Keratinocyte (primary cell): ENCODE results near the gene TSPAN10.

Experiments
- EZH2 ChIP-seq: IDR thresholded peaks from one replicate; pipeline ENCODE4 v1.6.1; 2012; ENCODE audit warnings: inconsistent platforms, mild to moderate bottlenecking, low read length, moderate library complexity
- TF ChIP-seq, protein P1 (sequence below), 3 experiments: IDR thresholded peaks in 1 of 3; conservative IDR thresholded peaks in 1 of 3; optimal IDR thresholded peaks in 1 of 3; 2 replicates in 2 of 3; 3 replicates in 1 of 3; pipeline versions ENCODE3 to v1.5.1; 2011; ENCODE audit warnings: low read length in 3 of 3, mild to moderate bottlenecking in 3 of 3, moderate library complexity in 2 of 3, control low read depth in 1 of 3, inconsistent platforms in 1 of 3; ENCODE audit not compliant: insufficient read depth in 2 of 3; ENCODE audit errors: extremely low read depth in 1 of 3

DNA sequence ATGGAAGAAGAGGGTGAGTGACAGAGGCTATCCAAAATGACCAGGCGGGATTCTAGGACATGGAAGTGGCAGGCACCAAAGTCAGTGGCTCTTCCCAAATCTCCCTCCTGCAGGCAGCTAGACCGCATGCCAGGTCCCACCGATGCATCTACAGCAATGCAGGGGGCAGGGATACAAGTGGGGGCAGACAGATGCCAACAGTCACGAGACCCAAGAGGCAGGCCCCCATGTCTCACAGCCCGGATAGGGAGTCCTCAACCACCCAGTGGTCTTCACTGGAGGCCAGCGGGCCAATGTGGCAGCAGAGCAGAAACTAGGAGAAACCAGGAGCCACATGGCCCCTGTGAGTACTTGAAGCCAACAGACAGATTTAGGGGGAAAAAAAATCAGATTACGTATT lies 20.1 kb upstream of the TSPAN10 start:
- TF ChIP-seq, protein P1, sequence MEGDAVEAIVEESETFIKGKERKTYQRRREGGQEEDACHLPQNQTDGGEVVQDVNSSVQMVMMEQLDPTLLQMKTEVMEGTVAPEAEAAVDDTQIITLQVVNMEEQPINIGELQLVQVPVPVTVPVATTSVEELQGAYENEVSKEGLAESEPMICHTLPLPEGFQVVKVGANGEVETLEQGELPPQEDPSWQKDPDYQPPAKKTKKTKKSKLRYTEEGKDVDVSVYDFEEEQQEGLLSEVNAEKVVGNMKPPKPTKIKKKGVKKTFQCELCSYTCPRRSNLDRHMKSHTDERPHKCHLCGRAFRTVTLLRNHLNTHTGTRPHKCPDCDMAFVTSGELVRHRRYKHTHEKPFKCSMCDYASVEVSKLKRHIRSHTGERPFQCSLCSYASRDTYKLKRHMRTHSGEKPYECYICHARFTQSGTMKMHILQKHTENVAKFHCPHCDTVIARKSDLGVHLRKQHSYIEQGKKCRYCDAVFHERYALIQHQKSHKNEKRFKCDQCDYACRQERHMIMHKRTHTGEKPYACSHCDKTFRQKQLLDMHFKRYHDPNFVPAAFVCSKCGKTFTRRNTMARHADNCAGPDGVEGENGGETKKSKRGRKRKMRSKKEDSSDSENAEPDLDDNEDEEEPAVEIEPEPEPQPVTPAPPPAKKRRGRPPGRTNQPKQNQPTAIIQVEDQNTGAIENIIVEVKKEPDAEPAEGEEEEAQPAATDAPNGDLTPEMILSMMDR (optimal IDR thresholded peaks at IDR 0.05 in 1 of 3, IDR thresholded peaks at IDR 0.05 in 1 of 3, conservative IDR thresholded peaks at IDR 0.05 in 1 of 3; ENCODE audit: extremely low read depth in 1 of 3, insufficient read depth in 2 of 3, low read length in 3 of 3) = no peak
- TF ChIP-seq EZH2 = no peak
